Mononuclear cell (primary cell): ENCODE data around the gene SLC43A2. TPM values are rescaled to one million over a fixed set of nuclear protein-coding genes. Genes with fewer than 3 reads are reported as not detected.
A peak's percentile ranks its signal among the peaks of the same experiment; 100 is the strongest.

Source experiments
- H3K27me3 ChIP-seq: 2 replicates; pipeline ENCODE4 v1.6.0; 2011; ENCODE audit warnings: low read length, control low read depth; ENCODE audit not compliant: insufficient read depth
- H3K4me1 ChIP-seq: 2 replicates; pipeline ENCODE4 v1.5.1; 2011; ENCODE audit warnings: mild to moderate bottlenecking, low read length, control low read depth; ENCODE audit not compliant: insufficient read depth
- H3K4me3 ChIP-seq: 2 replicates; pipeline ENCODE4 v1.5.1; 2011; ENCODE audit warnings: mild to moderate bottlenecking, low read length, moderate library complexity
- H3K9me3 ChIP-seq: 2 replicates; pipeline ENCODE4 v1.5.1; 2011; ENCODE audit warnings: low read depth, mild to moderate bottlenecking, control low read depth, low read length
- total RNA-seq: library from RNA; depleted of rRNA; stranded (reverse); fragments of >200 nt; gene quantifications from one replicate; pipeline ENCODE4 v1.2.3, GENCODE V29; 2012

Gene SLC43A2
- total RNA-seq, 1 donor: 88.4 TPM

- Histone ChIP-seq H3K9me3 (no peaks in the 10 kb centered on the region), H3K4me3 (no peak overlapping the region), H3K4me1 (peaks cover 11% of the 10 kb centered on the region), H3K27me3 (no peaks in the 10 kb centered on the region)
These were observed 7.2 kb upstream of the SLC43A2 start for GRCh38 chr17:1635675-1636465.

- H3K9me3 ChIP-seq: no peaks in the 10 kb centered on the region
- H3K4me3 ChIP-seq: no peak overlapping the region
- H3K4me1 ChIP-seq: peaks cover 19% of the 10 kb centered on the region
- H3K27me3 ChIP-seq: no peaks in the 10 kb centered on the region
These were observed 6.4 kb upstream of the SLC43A2 start for GRCh38 chr17:1634841-1635650.

- no peaks in the 10 kb centered on the region for H3K9me3 ChIP-seq
- no peak overlapping the region for H3K4me3 ChIP-seq
- H3K4me1 ChIP-seq: peaks cover 44% of the 10 kb centered on the region
- no peaks in the 10 kb centered on the region for H3K27me3 ChIP-seq
These were observed 2.0 kb upstream of the SLC43A2 start for GRCh38 chr17:1630662-1631061.

- Histone ChIP-seq H3K4me3 (peak overlapping the region; percentile 91), H3K4me1 (peaks cover 54% of the 10 kb centered on the region), H3K9me3 (no peaks in the 10 kb centered on the region), H3K27me3 (no peaks in the 10 kb centered on the region)
These were observed 1.1 kb upstream of the SLC43A2 start for GRCh38 chr17:1629504-1630310.

- H3K4me1 ChIP-seq: peaks cover 57% of the 10 kb centered on the region
- no peaks in the 10 kb centered on the region for H3K9me3 ChIP-seq
- H3K4me3 ChIP-seq: peak overlapping the region; percentile 91
- no peaks in the 10 kb centered on the region for H3K27me3 ChIP-seq
These were observed 346 bp upstream of the SLC43A2 start for GRCh38 chr17:1628856-1629503.

- Histone ChIP-seq H3K9me3 (no peaks in the 10 kb centered on the region), H3K27me3 (no peaks in the 10 kb centered on the region), H3K4me3 (peak overlapping the region; percentile 91), H3K4me1 (peaks cover 57% of the 10 kb centered on the region)
These were observed 1.3 kb downstream of the SLC43A2 start for GRCh38 chr17:1627182-1627981.

GRCh38 chr17:1626333-1626732 is 2.3 kb downstream of the SLC43A2 start:
- Histone ChIP-seq H3K4me1 (peaks cover 50% of the 10 kb centered on the region), H3K9me3 (no peaks in the 10 kb centered on the region), H3K4me3 (peak overlapping the region; percentile 91), H3K27me3 (no peaks in the 10 kb centered on the region)

- H3K27me3 ChIP-seq: no peaks in the 10 kb centered on the region
- H3K4me1 ChIP-seq: peaks cover 43% of the 10 kb centered on the region
- no peaks in the 10 kb centered on the region for H3K9me3 ChIP-seq
- no peak overlapping the region for H3K4me3 ChIP-seq
These were observed 3.1 kb downstream of the SLC43A2 start for GRCh38 chr17:1625581-1625980.

GRCh38 chr17:1625053-1625452 is 3.6 kb downstream of the SLC43A2 start:
- Histone ChIP-seq H3K27me3 (no peaks in the 10 kb centered on the region), H3K4me1 (peaks cover 37% of the 10 kb centered on the region)

GRCh38 chr17:1624650-1625049 is 4.0 kb downstream of the SLC43A2 start:
- no peaks in the 10 kb centered on the region for H3K27me3 ChIP-seq
- H3K4me3 ChIP-seq: no peak overlapping the region
- peaks cover 33% of the 10 kb centered on the region for H3K4me1 ChIP-seq
- H3K9me3 ChIP-seq: no peaks in the 10 kb centered on the region

More at GRCh38 chr17:1625053-1625452, 3.6 kb downstream of the SLC43A2 start:
- H3K4me3 ChIP-seq: no peak overlapping the region
- no peaks in the 10 kb centered on the region for H3K9me3 ChIP-seq

GRCh38 chr17:1623057-1623630 is 5.5 kb downstream of the SLC43A2 start:
- peaks cover 33% of the 10 kb centered on the region for H3K4me1 ChIP-seq
- no peaks in the 10 kb centered on the region for H3K27me3 ChIP-seq
- H3K9me3 ChIP-seq: no peaks in the 10 kb centered on the region
- H3K4me3 ChIP-seq: no peak overlapping the region

- no peaks in the 10 kb centered on the region for H3K9me3 ChIP-seq
- peaks cover 30% of the 10 kb centered on the region for H3K4me1 ChIP-seq
- H3K27me3 ChIP-seq: no peaks in the 10 kb centered on the region
- H3K4me3 ChIP-seq: no peak overlapping the region
These were observed 7.2 kb downstream of the SLC43A2 start for GRCh38 chr17:1621273-1621954.

- Histone ChIP-seq H3K9me3 (no peaks in the 10 kb centered on the region), H3K4me3 (no peak overlapping the region), H3K27me3 (no peaks in the 10 kb centered on the region), H3K4me1 (peaks cover 21% of the 10 kb centered on the region)
These were observed 8.1 kb downstream of the SLC43A2 start for GRCh38 chr17:1620486-1620885.
